Neutrophil (primary cell): ENCODE data around the gene CCDC3.

Source experiments
- H3K27ac ChIP-seq: fragments of 200-600 bp; sonication (generic); 2 replicates; pipeline ENCODE4 v1.5.1; 2016; ENCODE audit warnings: mild to moderate bottlenecking, moderate library complexity
- H3K27me3 ChIP-seq: fragments of 200-600 bp; sonication (generic); 2 replicates; pipeline ENCODE4 v1.6.0; 2016; ENCODE audit warnings: mild to moderate bottlenecking
- H3K36me3 ChIP-seq: fragments of 200-600 bp; sonication (generic); 2 replicates; pipeline ENCODE4 v1.5.1; 2017
- H3K4me1 ChIP-seq, 2 experiments: fragments of 200-600 bp in 1 of 2; sonication (generic) in 1 of 2; 1 replicate in 1 of 2; 2 replicates in 1 of 2; pipeline versions ENCODE4 v1.5.1 to v1.6.1; 2013 to 2016; ENCODE audit warnings: low read depth in 1 of 2, low read length in 1 of 2, mild to moderate bottlenecking in 1 of 2, moderate library complexity in 1 of 2; ENCODE audit not compliant: control insufficient read depth in 1 of 2, insufficient read depth in 1 of 2
- H3K4me3 ChIP-seq, 2 experiments: fragments of 200-600 bp in 1 of 2; sonication (generic) in 1 of 2; 1 replicate in 1 of 2; 2 replicates in 1 of 2; pipeline ENCODE4 v1.5.1; 2013 to 2016; ENCODE audit warnings: low read depth in 1 of 2, low read length in 1 of 2, mild to moderate bottlenecking in 1 of 2, moderate library complexity in 1 of 2
- H3K9me3 ChIP-seq: fragments of 200-600 bp; sonication (generic); 2 replicates; pipeline ENCODE4 v1.5.1; 2016
- TF ChIP-seq, protein P1 (sequence below): fragments of 200-600 bp; sonication (generic); IDR thresholded peaks from 2 replicates; pipeline ENCODE4 v1.5.1; 2016; ENCODE audit warnings: antibody characterized with exemption

The CCDC3 gene

DNA sequence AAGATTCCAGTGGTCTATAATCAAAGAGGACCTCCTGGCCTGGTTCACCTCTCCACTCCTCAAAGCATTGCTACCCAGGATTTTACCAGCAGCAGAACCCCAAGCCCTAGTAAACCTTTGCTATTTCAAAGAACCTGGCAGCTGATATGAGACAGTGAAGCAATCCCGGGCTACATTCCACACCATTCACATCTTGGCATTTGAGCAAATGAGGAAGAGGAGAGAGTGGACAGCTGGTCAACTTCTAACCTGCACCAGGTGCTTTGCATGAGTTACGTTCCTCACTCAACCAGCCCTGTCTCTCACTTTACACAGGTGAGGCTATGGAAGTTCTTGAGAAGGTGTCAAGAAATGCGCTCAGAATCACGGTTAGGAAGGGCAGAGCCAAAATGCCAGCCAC is 1.1 kb downstream of the CCDC3 start:
- Histone ChIP-seq H3K4me3 (no peak overlapping the region), H3K9me3 (no peaks in the 10 kb centered on the region), H3K27ac (no peak overlapping the region), H3K4me1 (no peaks in the 10 kb centered on the region), H3K36me3 (no peaks in the 10 kb centered on the region), H3K27me3 (peaks cover 65% of the 10 kb centered on the region)
- TF ChIP-seq, protein P1, sequence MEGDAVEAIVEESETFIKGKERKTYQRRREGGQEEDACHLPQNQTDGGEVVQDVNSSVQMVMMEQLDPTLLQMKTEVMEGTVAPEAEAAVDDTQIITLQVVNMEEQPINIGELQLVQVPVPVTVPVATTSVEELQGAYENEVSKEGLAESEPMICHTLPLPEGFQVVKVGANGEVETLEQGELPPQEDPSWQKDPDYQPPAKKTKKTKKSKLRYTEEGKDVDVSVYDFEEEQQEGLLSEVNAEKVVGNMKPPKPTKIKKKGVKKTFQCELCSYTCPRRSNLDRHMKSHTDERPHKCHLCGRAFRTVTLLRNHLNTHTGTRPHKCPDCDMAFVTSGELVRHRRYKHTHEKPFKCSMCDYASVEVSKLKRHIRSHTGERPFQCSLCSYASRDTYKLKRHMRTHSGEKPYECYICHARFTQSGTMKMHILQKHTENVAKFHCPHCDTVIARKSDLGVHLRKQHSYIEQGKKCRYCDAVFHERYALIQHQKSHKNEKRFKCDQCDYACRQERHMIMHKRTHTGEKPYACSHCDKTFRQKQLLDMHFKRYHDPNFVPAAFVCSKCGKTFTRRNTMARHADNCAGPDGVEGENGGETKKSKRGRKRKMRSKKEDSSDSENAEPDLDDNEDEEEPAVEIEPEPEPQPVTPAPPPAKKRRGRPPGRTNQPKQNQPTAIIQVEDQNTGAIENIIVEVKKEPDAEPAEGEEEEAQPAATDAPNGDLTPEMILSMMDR = no peak

DNA sequence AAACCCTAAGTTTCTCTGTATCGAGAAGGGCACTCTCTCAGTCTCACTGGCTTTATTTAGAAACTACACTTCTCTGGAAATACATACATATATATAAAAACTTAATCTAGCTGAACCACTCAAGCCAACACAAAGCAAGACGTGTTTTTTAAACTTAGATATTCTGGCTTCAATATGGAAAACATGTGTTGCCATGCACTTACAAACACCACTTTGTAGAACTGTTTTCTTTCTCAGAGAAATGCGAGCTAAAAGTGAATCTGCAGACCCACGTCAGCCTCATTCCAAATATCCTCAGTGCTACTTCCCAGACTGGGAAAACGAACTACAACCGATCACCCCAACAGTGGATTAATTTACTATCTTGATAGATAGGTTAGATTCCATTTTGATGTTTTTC is 1.7 kb downstream of the CCDC3 start:
- TF ChIP-seq, protein P1 = no peak
- Histone ChIP-seq H3K27me3 (peaks cover 65% of the 10 kb centered on the region), H3K36me3 (no peaks in the 10 kb centered on the region), H3K9me3 (no peaks in the 10 kb centered on the region), H3K27ac (no peak overlapping the region), H3K4me3 (no peak overlapping the region), H3K4me1 (no peaks in the 10 kb centered on the region)

DNA sequence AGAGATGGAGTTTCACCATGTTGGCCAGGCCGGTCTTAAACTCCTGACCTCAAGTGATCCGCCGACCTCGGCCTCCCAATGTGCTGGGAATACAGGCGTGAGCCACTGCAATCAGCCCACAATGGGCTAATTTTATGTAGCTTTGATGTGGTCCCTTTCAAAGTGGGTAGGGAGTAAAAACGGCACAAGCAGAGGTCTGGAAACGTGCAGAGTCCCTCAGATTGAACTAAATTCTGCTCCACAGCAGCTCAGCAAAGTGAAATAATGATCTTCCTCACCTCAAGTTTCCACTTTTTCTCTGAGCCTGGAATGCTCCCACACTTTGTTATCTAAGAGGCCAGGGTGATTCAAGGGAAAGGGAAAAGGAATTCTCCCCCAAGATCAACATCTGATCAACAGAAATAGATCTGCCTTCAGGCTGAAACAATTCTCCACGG is 6.1 kb downstream of the CCDC3 start:
- TF ChIP-seq, protein P1 = no peak
- Histone ChIP-seq H3K36me3 (no peaks in the 10 kb centered on the region), H3K4me3 (no peak overlapping the region), H3K9me3 (no peaks in the 10 kb centered on the region), H3K27me3 (peaks cover 27% of the 10 kb centered on the region), H3K4me1 (no peaks in the 10 kb centered on the region), H3K27ac (no peak overlapping the region)

DNA sequence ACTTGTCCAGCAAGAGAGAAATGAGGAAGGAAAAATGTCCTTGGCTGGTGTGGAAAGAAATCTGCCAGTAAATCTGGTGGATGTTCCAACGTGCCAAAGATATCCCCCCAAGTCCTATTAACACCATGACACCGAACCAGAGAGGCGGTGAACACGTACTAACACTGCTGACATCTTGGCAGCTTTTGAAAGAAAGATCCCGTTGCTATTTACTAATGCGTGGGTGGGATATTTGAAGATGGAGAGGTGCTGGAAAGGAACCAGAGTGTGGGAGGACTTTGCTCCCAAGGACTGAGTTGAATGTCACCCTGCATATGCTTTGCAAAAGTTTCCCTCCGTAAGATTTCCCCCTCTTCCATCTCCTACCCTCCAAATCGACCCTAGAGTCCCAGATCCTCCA is 7.9 kb downstream of the CCDC3 start:
- Histone ChIP-seq H3K27me3 (peaks cover 8% of the 10 kb centered on the region), H3K4me1 (no peaks in the 10 kb centered on the region), H3K27ac (no peak overlapping the region), H3K4me3 (no peak overlapping the region), H3K36me3 (no peaks in the 10 kb centered on the region), H3K9me3 (no peaks in the 10 kb centered on the region)
- TF ChIP-seq, protein P1 = no peak

DNA sequence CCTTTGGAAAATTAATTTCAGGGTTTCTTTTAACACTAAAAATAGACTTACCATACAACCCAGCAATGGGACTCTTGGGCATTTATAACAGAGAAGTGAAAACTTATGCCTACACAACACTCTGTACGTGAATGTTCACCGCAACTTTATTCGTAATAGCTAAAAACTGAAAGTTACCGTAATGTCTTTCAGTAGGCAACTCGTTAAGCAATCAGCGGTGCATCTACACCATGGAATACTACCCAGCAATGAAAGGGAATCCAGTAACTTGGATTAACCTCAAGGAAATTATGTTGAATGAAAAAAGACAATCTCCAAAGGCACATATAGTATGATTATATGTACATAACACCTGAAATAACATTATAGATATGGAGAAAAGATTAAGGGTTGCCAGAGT is 16.2 kb downstream of the CCDC3 start:
- Histone ChIP-seq H3K9me3 (no peaks in the 10 kb centered on the region), H3K27me3 (no peaks in the 10 kb centered on the region), H3K36me3 (no peaks in the 10 kb centered on the region), H3K27ac (no peak overlapping the region), H3K4me3 (no peak overlapping the region), H3K4me1 (no peaks in the 10 kb centered on the region)
- TF ChIP-seq, protein P1 = no peak
